ENCODE data around the gene SEMA5A.

SEMA5A gene

DNA sequence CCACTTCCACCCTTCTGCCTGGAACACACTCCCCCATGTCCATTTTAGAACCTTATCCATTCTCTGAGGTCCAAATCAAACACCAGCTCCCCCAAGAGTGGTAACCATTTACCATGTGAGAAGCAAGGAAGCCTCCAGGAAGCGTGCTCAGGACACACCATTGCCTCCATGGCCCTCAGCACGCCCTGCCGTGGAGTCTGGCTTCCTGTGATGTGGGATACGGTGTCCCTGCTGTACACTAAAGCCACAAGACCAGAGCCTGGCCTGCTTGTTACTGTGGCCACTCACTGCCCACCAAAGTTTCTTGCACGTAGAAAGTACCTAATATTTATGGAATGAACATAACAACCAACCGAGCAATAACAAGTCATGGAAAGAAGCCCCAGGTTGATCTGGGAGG lies 151.7 kb downstream of the SEMA5A start:
- no peak for FAIRE-seq

DNA sequence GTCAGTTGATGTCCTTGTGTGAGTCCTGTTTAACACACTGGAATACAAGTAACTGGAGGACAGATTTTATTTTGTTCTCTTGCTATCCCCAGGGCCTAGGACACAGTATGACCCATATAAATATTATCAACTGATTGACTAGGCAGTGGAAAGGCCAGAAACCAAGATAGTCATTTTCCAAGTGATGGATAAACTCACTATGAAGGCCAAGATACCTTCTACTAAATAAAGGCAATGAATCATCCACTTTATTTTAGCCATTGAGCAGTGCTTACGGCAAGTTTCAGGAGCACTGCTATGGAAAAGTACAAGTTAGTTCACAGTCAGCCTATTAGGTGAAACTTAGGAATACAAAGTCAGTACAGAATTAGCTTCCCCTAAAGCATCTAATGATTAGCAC lies 153.2 kb downstream of the SEMA5A start:
- FAIRE-seq, result no peak

DNA sequence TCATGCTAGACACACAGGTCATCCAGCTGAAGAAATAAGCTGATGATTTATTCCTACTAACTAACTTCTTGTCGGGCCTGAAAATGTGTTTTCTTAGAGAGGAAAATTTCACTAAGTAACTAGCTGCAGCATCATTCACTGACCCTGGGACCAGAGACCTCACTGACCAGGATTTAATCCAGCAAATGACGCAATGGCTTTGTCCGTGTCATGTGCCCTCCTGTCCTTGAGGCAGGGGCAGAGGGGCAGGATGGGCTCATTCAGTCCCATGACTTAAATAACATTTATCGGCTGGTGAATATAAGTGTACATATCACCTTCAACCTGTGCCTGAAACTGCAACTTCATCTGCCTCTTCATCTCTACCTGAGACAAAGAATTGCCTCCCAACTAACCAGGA lies 154.8 kb downstream of the SEMA5A start:
- no peak for FAIRE-seq

DNA sequence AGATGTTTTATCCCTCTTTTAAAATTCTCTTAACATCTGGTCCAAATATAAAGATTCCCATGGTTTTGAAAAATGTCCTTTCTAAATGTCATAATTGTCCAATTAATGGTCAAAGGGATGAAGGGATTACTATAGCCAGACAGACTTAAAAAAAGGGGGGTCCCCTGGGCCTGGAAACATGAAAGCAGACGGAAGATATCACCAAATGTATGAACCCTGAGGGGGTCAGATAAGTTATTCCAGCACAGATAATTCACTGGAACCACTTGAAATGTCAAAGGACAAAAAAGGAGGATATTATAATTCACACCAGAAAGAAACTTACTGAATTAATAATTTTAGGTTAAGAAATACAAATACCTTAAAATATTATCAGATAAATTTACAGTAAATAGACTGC lies 155.8 kb downstream of the SEMA5A start:
- no peak for FAIRE-seq

DNA sequence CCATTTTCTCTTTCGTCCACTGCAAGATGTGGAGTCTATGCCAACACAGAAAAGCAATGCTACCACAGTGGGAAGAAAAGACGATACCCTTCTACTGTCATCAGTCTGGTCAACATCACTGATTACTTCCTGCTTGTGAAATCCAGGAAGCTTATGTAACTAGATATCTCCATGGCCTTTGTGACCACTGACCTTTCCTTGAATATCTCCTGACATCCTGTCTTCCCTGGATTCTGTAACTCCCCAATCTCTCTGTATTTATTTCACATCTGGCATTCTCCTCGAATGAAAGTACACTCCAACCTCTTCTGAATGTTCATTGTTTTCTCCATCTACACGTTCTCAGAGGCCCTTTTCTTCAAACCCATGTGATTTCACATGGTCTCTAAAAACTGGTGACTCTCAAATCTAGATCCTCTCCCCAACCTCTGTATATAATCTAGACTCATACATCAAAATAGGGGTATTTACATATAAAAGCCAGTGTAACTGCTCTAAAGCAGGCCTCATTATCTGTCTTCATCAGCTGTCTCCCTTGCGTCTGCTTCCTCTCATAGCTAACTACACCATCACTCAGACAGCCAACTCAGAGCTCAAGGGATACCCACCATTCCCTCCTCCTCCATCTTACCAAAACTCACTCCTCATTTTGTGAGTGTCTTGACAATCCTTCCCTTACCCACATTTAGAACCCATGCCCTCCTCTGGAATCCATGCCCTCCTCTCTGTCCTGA lies 156.8 kb downstream of the SEMA5A start:
- no peak for FAIRE-seq

- FAIRE-seq, result no peak
Observed at GRCh38 chr5:9387879-9388278, 158.0 kb downstream of the SEMA5A start.

DNA sequence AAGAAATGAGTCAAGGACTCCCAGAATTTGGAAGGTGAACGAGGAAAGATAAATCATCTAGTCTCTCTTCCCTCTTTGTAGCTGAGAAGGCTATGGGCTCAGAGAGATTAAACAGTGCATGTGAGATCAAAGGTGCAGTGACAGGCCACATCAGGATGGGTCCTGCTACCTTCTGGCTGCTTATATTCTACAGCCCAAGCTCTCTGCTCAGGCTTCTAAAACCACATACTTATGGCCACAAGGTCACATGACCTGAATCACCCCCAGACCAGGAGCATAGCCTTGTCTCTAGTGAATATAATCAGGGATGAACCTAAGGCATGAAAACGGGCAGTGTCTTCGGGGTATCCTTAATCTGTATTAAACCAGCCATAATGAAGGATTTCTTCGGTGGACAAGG lies 158.9 kb downstream of the SEMA5A start:
- FAIRE-seq, result no peak

DNA sequence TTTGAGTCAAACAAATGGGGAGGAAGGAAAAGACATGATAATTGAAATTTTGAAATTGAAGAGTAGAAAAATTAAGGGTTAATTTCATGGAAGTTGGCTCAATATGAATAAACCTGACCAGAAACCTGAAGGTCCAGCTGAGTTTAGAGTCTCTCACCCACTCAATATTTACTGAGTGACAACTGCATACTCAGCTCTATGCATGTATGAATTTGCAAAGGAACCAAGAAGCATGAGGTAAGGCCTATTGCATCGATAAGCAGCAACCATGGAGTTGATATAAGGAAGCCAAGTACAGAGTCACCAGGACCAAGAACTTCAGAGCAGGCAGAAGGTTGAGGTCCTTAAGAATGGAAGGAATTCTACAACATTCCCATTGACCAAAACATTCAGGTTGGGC lies 163.4 kb downstream of the SEMA5A start:
- no peak for FAIRE-seq

- FAIRE-seq, result no peak
Observed at GRCh38 chr5:9381464-9381863, 164.4 kb downstream of the SEMA5A start.

DNA sequence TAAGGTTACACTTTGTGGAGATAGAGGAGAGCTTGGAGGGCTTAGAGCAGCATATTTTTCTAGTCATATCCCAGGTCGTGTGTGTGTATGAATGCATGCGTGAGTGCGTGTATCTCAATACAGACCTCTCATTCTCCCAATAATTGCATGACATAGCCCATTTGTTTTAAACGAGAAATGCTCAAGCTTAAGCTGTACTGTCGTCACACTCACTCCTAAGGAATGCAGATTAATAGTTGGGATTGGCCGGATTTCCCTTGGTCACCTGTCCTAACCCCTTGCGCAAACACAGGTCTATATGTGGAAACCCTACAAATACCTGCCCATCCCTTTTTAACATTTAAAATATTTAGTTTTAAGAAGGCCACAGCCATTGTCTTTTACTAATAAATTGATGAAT lies 165.8 kb downstream of the SEMA5A start:
- FAIRE-seq, result no peak

DNA sequence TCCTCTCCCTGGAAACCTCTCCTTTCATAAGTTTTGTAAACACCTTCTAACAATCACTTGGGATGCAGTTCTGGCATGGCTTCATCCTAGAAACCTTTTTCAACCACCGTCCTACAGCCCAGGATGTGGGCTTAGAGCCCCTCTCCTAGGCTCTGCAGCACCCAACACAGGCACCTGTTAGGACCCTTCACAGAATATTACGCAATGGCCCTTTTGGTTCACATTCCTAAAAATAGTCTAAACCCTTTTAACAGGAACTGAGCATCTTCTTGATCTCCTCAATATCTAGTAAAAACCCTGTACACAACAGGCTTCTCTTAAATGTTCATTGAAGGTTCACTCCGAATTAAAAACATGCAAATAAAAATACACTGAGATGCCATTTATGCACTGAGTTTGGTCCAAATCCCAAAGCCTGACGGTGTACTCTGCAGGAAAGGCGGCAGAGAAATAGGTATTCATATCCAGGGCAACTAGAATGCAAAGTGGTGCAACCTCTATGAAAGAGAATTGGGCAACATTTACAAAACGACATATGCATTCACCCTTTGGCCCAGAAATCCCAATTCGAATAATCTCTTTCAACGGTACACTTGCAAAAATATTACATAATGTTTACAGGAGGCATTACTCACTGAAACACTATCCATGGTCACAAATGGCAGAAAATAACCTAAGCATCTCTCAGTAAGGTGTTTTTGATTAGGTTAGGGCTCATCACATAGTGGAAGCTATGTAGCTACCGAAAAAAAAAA lies 169.3 kb downstream of the SEMA5A start:
- no peak for FAIRE-seq

DNA sequence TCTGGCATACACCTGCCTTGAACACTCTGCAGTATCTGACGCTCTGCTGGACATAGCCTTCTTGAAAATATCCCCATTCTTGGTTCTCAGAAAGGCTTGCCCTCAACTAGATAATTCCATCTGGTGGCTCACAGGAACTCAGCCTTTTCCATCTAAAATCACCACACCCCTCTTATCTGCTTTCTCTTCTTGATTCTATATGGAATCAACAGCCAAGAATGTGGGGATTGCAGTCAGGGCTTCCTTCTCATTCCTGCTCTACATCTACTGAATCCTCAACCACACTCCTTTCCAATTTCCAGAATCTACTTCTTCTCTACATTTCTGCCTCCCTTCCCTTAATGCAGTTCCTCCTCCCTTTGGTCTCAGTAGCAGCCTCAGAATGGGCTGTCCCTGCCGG lies 170.1 kb downstream of the SEMA5A start:
- no peak for FAIRE-seq

GRCh38 chr5:9374025-9374424 lies 171.8 kb downstream of the SEMA5A start:
- FAIRE-seq, result no peak

GRCh38 chr5:9373571-9373970 lies 172.3 kb downstream of the SEMA5A start:
- FAIRE-seq, result no peak

- FAIRE-seq, result no peak
Observed at GRCh38 chr5:9370256-9370655, 175.6 kb downstream of the SEMA5A start.

DNA sequence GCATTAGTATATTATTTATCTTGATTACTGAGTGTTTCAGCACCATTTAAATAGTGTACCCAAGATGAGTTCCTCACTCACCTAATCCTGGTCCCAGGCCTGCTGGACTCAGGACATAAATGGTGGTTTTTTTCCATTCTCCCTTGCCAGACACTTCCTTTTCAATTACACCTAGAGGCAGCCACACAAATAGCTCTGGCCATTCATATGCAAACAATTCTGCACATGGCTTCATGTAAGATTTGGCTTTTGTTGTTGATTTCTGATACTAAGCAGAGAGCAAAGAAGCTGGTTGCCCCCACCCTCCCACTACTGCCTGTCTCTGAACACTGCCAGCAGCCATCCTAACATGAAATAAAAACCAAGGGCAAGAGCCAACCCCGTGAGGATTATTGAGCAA lies 180.4 kb downstream of the SEMA5A start:
- no peak for FAIRE-seq

- no peak for FAIRE-seq
Observed at GRCh38 chr5:9363449-9363848, 182.4 kb downstream of the SEMA5A start.

DNA sequence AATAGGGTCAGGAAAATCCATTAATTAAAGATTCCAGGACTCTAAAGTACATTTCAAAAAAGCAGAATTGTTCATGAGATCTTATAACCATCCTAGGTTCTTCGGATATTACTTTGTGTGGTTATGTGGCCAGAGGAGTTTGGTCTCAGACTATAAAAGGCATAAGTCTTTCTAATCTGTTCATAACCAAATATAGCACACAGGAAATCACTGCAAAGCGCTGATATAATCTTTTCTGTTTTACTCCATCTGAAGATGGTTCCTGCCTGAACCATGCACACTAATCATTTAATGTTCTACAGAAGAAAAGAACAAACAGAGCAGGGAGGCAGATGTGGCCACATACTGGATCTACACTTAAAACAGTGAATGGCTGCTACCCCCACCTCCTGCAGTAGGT lies 182.8 kb downstream of the SEMA5A start:
- FAIRE-seq, result no peak

- no peak for FAIRE-seq
Observed at GRCh38 chr5:9362600-9362999, 183.3 kb downstream of the SEMA5A start.

DNA sequence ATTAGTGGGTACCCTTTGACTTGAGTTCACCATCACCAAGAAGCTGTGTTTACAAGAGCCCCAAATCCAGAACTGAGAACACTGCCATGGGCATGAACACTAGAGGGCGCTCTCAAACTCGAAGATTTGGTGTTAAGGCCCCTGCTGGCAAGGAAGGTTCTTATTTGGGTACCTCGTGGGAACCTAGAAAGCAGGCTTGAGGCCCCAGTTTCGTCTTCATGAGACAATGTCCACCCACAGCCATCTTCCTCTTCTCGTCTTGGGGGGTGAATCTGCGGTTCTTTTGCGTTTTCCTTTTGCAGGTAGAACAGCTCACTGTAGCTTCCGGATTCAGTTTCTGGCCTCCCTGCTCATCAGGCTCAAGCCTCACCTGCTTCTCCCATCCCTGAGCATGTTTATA lies 184.0 kb downstream of the SEMA5A start:
- no peak for FAIRE-seq

DNA sequence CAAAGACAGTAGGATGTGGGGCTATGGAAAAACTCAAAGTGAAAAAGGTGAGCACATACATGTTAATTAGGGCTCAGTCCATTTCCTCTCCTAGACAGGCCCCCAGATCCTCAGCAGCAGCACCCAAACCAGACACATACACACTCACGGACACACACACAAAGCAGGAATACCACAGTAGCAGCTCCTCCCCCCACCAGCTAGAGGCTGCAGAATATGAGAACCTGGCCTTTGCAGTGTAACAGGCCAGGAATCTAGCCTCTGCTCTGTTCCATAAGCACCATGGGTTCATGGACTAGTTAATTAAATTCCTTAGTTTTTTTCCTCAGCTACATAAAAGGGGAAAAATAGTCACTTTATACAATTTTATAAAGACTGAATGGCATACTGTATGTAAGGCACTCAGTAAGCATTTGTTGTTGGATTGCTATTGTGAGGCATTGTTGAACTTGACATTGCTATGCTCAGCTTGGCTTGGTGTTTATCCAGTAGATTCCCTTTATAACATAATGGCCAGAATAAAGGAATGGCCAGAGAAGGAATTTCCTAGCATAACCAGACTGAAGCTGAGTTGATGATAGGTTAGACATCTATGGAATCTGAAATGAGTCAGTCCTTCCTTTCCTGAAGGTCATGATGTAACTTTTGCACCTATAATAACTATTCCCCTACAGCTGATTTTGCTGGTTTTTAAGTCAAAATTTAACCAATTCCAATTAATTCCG lies 186.8 kb downstream of the SEMA5A start:
- FAIRE-seq, result no peak

- FAIRE-seq, result no peak
Observed at GRCh38 chr5:9356351-9356825, 189.5 kb downstream of the SEMA5A start.

DNA sequence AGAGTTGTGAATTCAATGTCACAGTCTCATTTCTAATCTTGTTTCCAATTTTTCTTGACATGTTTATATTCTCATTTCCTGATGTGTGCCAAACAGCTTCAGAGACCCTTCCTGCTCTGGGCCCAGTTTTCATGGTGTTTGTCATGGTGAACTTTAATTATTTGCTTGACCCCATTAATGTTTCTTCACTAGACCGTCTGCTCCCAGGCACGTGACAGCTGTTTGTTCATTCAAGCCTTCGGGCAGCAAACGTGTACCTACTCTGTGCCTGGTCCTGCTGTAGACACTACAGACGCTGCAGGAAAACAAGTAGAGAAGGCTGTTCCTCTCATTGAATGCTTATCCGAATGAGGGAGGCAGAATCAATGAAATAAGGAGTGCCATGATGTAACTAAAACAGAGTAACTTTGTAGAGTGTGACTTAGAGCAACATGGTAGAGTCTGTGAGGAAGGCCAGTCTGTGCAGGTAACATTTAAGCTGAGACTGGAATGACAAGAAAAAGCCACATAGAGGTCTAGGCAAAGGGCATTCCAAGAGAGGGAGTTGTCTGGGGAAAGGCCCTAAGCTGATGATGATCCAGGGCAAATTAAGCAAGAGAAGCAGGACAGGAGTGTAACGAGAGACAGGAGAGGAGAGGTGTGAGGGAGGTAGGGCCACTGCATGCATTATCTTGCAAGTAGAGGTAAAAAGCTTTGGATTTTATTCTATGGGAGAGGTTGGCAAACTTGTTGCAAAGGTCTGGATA lies 191.4 kb downstream of the SEMA5A start:
- FAIRE-seq, result no peak
